Muscle of leg (tissue), 11 donors: ENCODE data around the gene CERS3. TPM values are rescaled to one million over a fixed set of nuclear protein-coding genes. Genes with fewer than 3 reads are reported as not detected.

Experiments used
- DNase-seq: peaks from one replicate; pipeline ENCODE4 v3.0.0; 2013
- H3K27ac ChIP-seq: one replicate; pipeline ENCODE4 v1.5.1; 2013; ENCODE audit warnings: mild to moderate bottlenecking, low read length, control low read depth
- H3K27me3 ChIP-seq: one replicate; pipeline ENCODE4 v1.6.1; 2013; ENCODE audit warnings: low read length; ENCODE audit not compliant: control insufficient read depth, insufficient read depth
- H3K36me3 ChIP-seq: one replicate; pipeline ENCODE4 v1.6.1; 2013; ENCODE audit warnings: low read length; ENCODE audit not compliant: control insufficient read depth, insufficient read depth
- H3K4me1 ChIP-seq: one replicate; pipeline ENCODE4 v1.6.1; 2013; ENCODE audit warnings: low read length; ENCODE audit not compliant: control insufficient read depth, insufficient read depth
- H3K4me3 ChIP-seq: one replicate; pipeline ENCODE4 v1.5.1; 2013; ENCODE audit warnings: low read length, control low read depth
- H3K9me3 ChIP-seq: replicated peaks from 2 replicates; pipeline ENCODE4 v1.6.1; 2013; ENCODE audit warnings: low read depth, low read length; ENCODE audit not compliant: control insufficient read depth
- WGBS: methylation state at CpG from one replicate; pipeline ENCODE4 v1.1.5; 2013; ENCODE audit warnings: missing lambda C conversion rate; ENCODE audit not compliant: insufficient coverage; 5-methylcytosine and 5-hydroxymethylcytosine counted together
- polyA plus RNA-seq, 8 donors: library from polyadenylated mRNA; unstranded; fragments of 120-200 nt; gene quantifications; one replicate each; pipeline versions ENCODE4 v1.2.1 to v1.2.3, GENCODE V29; 2013; ENCODE audit warnings: inconsistent platforms in 1 of 8, low replicate concordance in 1 of 8; ENCODE audit not compliant: insufficient read length in 8 of 8, insufficient read depth in 1 of 8
- total RNA-seq: library from RNA; stranded (reverse); fragments of 120-200 nt; gene quantifications from one replicate; pipeline ENCODE4 v1.2.4, GENCODE V29; 2013

CERS3 gene
- total and polyA plus RNA-seq, 9 donors = 0.48 to 4.0 (median 1.7) TPM

GRCh38 chr15:100400996-100401395 lies 127.8 kb downstream of the CERS3 start:
- H3K4me3 ChIP-seq = no peak overlapping the region
- 78% methylated on average over 4 of the region's 6 CpGs for WGBS

GRCh38 chr15:100394736-100395440 lies 133.9 kb downstream of the CERS3 start:
- H3K27ac ChIP-seq = no peak overlapping the region
- no peaks in the 10 kb centered on the region for H3K27me3 ChIP-seq
- no peaks in the 10 kb centered on the region for H3K36me3 ChIP-seq
- no peaks in the 10 kb centered on the region for H3K9me3 ChIP-seq
- no CpG with 5 or more reads among the region's 4 CpGs for WGBS
- no peak overlapping the region for H3K4me3 ChIP-seq
- peak; percentile 7 for DNase-seq
- no peaks in the 10 kb centered on the region for H3K4me1 ChIP-seq

More at GRCh38 chr15:100400996-100401395, 127.8 kb downstream of the CERS3 start:
- no peak for DNase-seq
- Histone ChIP-seq H3K27ac (no peak overlapping the region), H3K9me3 (no peaks in the 10 kb centered on the region), H3K4me1 (peaks cover 4% of the 10 kb centered on the region), H3K36me3 (no peaks in the 10 kb centered on the region), H3K27me3 (no peaks in the 10 kb centered on the region)

GRCh38 chr15:100393008-100393407 lies 135.7 kb downstream of the CERS3 start:
- Histone ChIP-seq H3K9me3 (peaks cover 2% of the 10 kb centered on the region), H3K36me3 (no peaks in the 10 kb centered on the region), H3K4me3 (no peak overlapping the region), H3K27me3 (no peaks in the 10 kb centered on the region), H3K4me1 (no peaks in the 10 kb centered on the region), H3K27ac (no peak overlapping the region)
- WGBS = no CpG with 5 or more reads among the region's 2 CpGs
- DNase-seq = no peak

GRCh38 chr15:100385300-100386050 lies 143.3 kb downstream of the CERS3 start:
- Histone ChIP-seq H3K4me1 (no peaks in the 10 kb centered on the region), H3K36me3 (no peaks in the 10 kb centered on the region), H3K4me3 (no peak overlapping the region), H3K27me3 (no peaks in the 10 kb centered on the region), H3K9me3 (peaks cover 48% of the 10 kb centered on the region), H3K27ac (no peak overlapping the region)
- no CpG with 5 or more reads among the region's 3 CpGs for whole genome bisulfite sequencing
- no peak for DNase-seq

GRCh38 chr15:100384108-100384410 lies 144.7 kb downstream of the CERS3 start:
- H3K4me3 ChIP-seq = no peak overlapping the region
- H3K27ac ChIP-seq = no peak overlapping the region
- DNase-seq = no peak
- H3K9me3 ChIP-seq = peaks cover 50% of the 10 kb centered on the region
- H3K27me3 ChIP-seq = no peaks in the 10 kb centered on the region
- no peaks in the 10 kb centered on the region for H3K36me3 ChIP-seq
- 77% methylated on average over 10 of the region's 10 CpGs for WGBS
- no peaks in the 10 kb centered on the region for H3K4me1 ChIP-seq

- H3K4me3 ChIP-seq = no peak overlapping the region
- H3K4me1 ChIP-seq = no peaks in the 10 kb centered on the region
- H3K9me3 ChIP-seq = peaks cover 50% of the 10 kb centered on the region
- peak; percentile 9 for DNase-seq
- H3K36me3 ChIP-seq = no peaks in the 10 kb centered on the region
- no peak overlapping the region for H3K27ac ChIP-seq
- no peaks in the 10 kb centered on the region for H3K27me3 ChIP-seq
- WGBS = 26% methylated on average over 3 of the region's 3 CpGs
These were observed 145.2 kb downstream of the CERS3 start for GRCh38 chr15:100383302-100384107.

GRCh38 chr15:100373942-100374341 lies 154.8 kb downstream of the CERS3 start:
- 26% methylated on average over 4 of the region's 8 CpGs for WGBS
- peak; percentile 13 for DNase-seq
- no peak overlapping the region for H3K4me3 ChIP-seq
- no peak overlapping the region for H3K27ac ChIP-seq
- peaks cover 4% of the 10 kb centered on the region for H3K4me1 ChIP-seq
- peaks cover 5% of the 10 kb centered on the region for H3K9me3 ChIP-seq
- H3K27me3 ChIP-seq = peaks cover 14% of the 10 kb centered on the region
- H3K36me3 ChIP-seq = no peaks in the 10 kb centered on the region

GRCh38 chr15:100373120-100373896 lies 155.4 kb downstream of the CERS3 start:
- H3K27ac ChIP-seq = no peak overlapping the region
- H3K27me3 ChIP-seq = peaks cover 14% of the 10 kb centered on the region
- H3K36me3 ChIP-seq = no peaks in the 10 kb centered on the region
- H3K4me3 ChIP-seq = peak overlapping the region; percentile 43
- DNase-seq = peak; percentile 26
- H3K9me3 ChIP-seq = peaks cover 5% of the 10 kb centered on the region
- WGBS = under 1% methylated on average over 71 of the region's 82 CpGs
- peaks cover 4% of the 10 kb centered on the region for H3K4me1 ChIP-seq

- Histone ChIP-seq H3K27me3 (peaks cover 14% of the 10 kb centered on the region), H3K4me1 (peaks cover 4% of the 10 kb centered on the region), H3K27ac (no peak overlapping the region), H3K4me3 (peak overlapping the region; percentile 43), H3K36me3 (no peaks in the 10 kb centered on the region), H3K9me3 (peaks cover 5% of the 10 kb centered on the region)
- DNase-seq = peak; percentile 56
- WGBS = 12% methylated on average over 8 of the region's 9 CpGs
These were observed 156.0 kb downstream of the CERS3 start for GRCh38 chr15:100372739-100373119.
